ENCODE results near the gene CHL1.

CHL1 gene

GRCh38 chr3:217948-218347 lies 21.4 kb downstream of the CHL1 start:
- H3K27ac ChIP-seq (ENCODE audit: low read length) = no peak overlapping the region
- DNase-seq (ENCODE audit: low read depth, low spot score) = no peak
- peaks cover 1% of the 10 kb centered on the region; the same call in 1 of the 2 replicates for H3K9me3 ChIP-seq (ENCODE audit: control insufficient read depth, insufficient read depth, low read length)
- no peaks in the 10 kb centered on the region for H3K27me3 ChIP-seq (ENCODE audit: control insufficient read depth, insufficient read depth, low read length)
- H3K4me3 ChIP-seq (ENCODE audit: low read length) = no peak overlapping the region
- WGBS (ENCODE audit: insufficient coverage, insufficient read length) = no CpG with 5 or more reads among the region's 2 CpGs
- no peaks in the 10 kb centered on the region for H3K36me3 ChIP-seq (ENCODE audit: control insufficient read depth, insufficient read depth, low read length)
- H3K4me1 ChIP-seq (ENCODE audit: control insufficient read depth, insufficient read depth, low read length) = no peaks in the 10 kb centered on the region

GRCh38 chr3:228442-229182 lies 32.0 kb downstream of the CHL1 start:
- Histone ChIP-seq H3K36me3 (ENCODE audit: control insufficient read depth, insufficient read depth, low read length) (no peaks in the 10 kb centered on the region), H3K27ac (ENCODE audit: low read length) (no peak overlapping the region), H3K4me3 (ENCODE audit: low read length) (no peak overlapping the region), H3K9me3 (ENCODE audit: control insufficient read depth, insufficient read depth, low read length) (peaks cover 6% of the 10 kb centered on the region), H3K27me3 (ENCODE audit: control insufficient read depth, insufficient read depth, low read length) (no peaks in the 10 kb centered on the region), H3K4me1 (ENCODE audit: control insufficient read depth, insufficient read depth, low read length) (no peaks in the 10 kb centered on the region)
- no peak for DNase-seq (ENCODE audit: low read depth, low spot score)
- no CpG with 5 or more reads among the region's 3 CpGs for WGBS (ENCODE audit: insufficient coverage, insufficient read length)

DNA sequence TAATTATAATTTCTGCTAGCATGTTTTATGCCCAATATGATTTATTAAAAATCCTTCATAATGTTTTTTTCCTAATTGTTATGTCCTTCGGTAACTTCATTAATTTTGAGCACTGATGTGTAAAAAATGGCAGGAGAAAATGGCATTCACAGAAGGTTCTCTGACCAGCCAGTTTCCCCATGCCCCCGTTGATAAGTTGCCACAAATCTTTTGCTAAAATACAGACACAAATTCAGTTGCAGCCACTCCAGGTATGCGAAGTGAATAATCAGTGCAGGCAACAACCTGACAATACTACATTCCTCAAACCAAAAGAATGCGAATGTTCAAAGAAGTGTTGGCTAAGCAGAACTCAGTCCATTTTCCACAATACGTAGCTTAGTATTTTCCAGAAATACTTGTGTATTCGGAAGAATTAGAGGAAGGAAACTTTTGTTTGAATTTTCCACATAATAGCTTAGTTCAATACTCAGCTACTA lies 32.7 kb downstream of the CHL1 start:
- DNase-seq (ENCODE audit: low read depth, low spot score) = no peak
- Histone ChIP-seq H3K9me3 (ENCODE audit: control insufficient read depth, insufficient read depth, low read length) (peaks cover 6% of the 10 kb centered on the region), H3K4me1 (ENCODE audit: control insufficient read depth, insufficient read depth, low read length) (no peaks in the 10 kb centered on the region), H3K36me3 (ENCODE audit: control insufficient read depth, insufficient read depth, low read length) (no peaks in the 10 kb centered on the region), H3K27ac (ENCODE audit: low read length) (no peak overlapping the region), H3K4me3 (ENCODE audit: low read length) (no peak overlapping the region), H3K27me3 (ENCODE audit: control insufficient read depth, insufficient read depth, low read length) (no peaks in the 10 kb centered on the region)
- no CpG with 5 or more reads among the region's 6 CpGs for WGBS (ENCODE audit: insufficient coverage, insufficient read length)

GRCh38 chr3:236881-237280 lies 40.3 kb downstream of the CHL1 start:
- no peak for DNase-seq (ENCODE audit: low read depth, low spot score)
- Histone ChIP-seq H3K9me3 (ENCODE audit: control insufficient read depth, insufficient read depth, low read length) (peaks cover 4% of the 10 kb centered on the region), H3K27me3 (ENCODE audit: control insufficient read depth, insufficient read depth, low read length) (no peaks in the 10 kb centered on the region), H3K4me3 (ENCODE audit: low read length) (no peak overlapping the region), H3K27ac (ENCODE audit: low read length) (no peak overlapping the region), H3K36me3 (ENCODE audit: control insufficient read depth, insufficient read depth, low read length) (no peaks in the 10 kb centered on the region), H3K4me1 (ENCODE audit: control insufficient read depth, insufficient read depth, low read length) (no peaks in the 10 kb centered on the region)
- WGBS (ENCODE audit: insufficient coverage, insufficient read length) = no CpG with 5 or more reads among the region's 4 CpGs

DNA sequence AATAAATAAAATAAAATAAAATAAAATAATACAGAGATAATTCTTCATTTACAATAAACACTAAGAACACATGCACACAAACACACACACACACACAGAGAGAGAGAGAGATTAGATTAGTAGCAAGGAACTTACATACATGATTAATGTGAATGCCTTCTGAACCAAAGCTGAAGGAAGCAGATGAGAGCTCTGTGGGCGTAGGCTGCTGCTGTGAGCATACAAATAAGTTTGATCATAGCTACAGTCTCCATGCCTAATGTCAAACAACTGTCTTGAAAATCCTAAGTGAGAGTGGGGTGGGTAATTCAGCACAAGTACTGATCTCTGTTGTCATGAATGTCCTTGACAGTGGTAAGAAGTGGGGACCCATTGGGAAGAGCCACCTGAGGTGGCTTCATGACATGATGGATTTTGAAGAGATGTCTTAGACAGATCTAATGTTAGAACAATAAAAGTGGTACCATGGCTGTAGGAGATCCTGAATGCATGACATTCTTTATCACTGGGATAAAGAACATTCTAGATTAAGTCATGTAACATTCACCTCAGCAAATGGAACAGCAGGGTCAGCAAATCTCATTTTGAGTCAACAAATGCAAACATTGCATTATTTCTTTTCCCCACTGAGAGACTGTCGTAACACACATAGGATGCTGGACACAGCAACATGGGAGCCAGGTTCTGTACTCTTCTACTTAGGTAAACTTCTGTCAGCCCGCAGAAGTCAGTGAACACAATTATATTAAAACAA lies 46.2 kb downstream of the CHL1 start:
- no peak for DNase-seq (ENCODE audit: low read depth, low spot score)
- no peaks in the 10 kb centered on the region for H3K27me3 ChIP-seq (ENCODE audit: control insufficient read depth, insufficient read depth, low read length)
- no peaks in the 10 kb centered on the region for H3K36me3 ChIP-seq (ENCODE audit: control insufficient read depth, insufficient read depth, low read length)
- peaks cover 5% of the 10 kb centered on the region for H3K9me3 ChIP-seq (ENCODE audit: control insufficient read depth, insufficient read depth, low read length)
- no peaks in the 10 kb centered on the region for H3K4me1 ChIP-seq (ENCODE audit: control insufficient read depth, insufficient read depth, low read length)
- no peak overlapping the region for H3K4me3 ChIP-seq (ENCODE audit: low read length)
- no peak overlapping the region for H3K27ac ChIP-seq (ENCODE audit: low read length)
- no CpG with 5 or more reads among the region's 3 CpGs for WGBS (ENCODE audit: insufficient coverage, insufficient read length)

DNA sequence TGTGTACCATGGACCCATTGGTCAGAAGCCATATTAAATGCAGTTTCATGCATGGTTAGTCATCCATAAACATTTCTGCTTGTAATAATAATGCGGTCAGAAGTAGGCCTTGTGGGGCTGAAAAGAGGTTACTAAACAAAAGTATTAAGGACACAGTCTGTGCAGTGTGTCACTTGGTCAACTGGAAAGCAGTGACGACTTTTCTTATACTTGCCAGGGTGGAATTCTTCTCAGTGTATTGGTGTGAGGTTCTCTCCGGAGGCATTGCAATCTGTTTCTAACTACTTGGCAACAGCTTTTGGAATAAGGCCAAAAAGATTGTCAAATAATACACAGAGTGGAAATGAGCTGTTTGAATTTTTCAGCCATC lies 46.8 kb downstream of the CHL1 start:
- no peak for DNase-seq (ENCODE audit: low read depth, low spot score)
- H3K4me3 ChIP-seq (ENCODE audit: low read length) = no peak overlapping the region
- H3K27ac ChIP-seq (ENCODE audit: low read length) = no peak overlapping the region
- H3K4me1 ChIP-seq (ENCODE audit: control insufficient read depth, insufficient read depth, low read length) = no peaks in the 10 kb centered on the region
- H3K36me3 ChIP-seq (ENCODE audit: control insufficient read depth, insufficient read depth, low read length) = no peaks in the 10 kb centered on the region
- WGBS (ENCODE audit: insufficient coverage, insufficient read length) = no CpG with 5 or more reads among the region's 3 CpGs
- H3K9me3 ChIP-seq (ENCODE audit: control insufficient read depth, insufficient read depth, low read length) = peaks cover 7% of the 10 kb centered on the region
- H3K27me3 ChIP-seq (ENCODE audit: control insufficient read depth, insufficient read depth, low read length) = no peaks in the 10 kb centered on the region

DNA sequence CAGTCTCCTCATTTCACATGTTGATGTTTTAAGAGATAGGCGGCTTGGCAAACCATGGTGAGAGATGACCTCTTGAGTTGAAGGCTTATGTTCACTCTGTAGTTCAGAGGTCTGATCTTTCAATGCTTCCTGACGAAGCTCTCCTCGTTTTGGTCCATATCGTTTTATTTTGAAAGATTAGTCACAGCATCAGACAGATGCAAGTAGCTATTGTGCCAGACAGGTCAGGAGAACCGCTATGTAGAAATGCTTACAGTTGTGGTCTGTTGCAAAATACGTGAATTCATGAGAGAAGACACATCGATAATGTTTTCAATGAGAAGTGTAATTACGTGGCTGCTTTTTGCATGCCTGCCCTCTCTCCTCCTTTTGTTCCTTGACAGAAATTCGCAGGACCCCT lies 47.5 kb downstream of the CHL1 start:
- Histone ChIP-seq H3K4me1 (ENCODE audit: control insufficient read depth, insufficient read depth, low read length) (no peaks in the 10 kb centered on the region), H3K36me3 (ENCODE audit: control insufficient read depth, insufficient read depth, low read length) (no peaks in the 10 kb centered on the region), H3K4me3 (ENCODE audit: low read length) (no peak overlapping the region), H3K9me3 (ENCODE audit: control insufficient read depth, insufficient read depth, low read length) (peaks cover 6% of the 10 kb centered on the region), H3K27me3 (ENCODE audit: control insufficient read depth, insufficient read depth, low read length) (no peaks in the 10 kb centered on the region), H3K27ac (ENCODE audit: low read length) (no peak overlapping the region)
- WGBS (ENCODE audit: insufficient coverage, insufficient read length) = no CpG with 5 or more reads among the region's 9 CpGs
- DNase-seq (ENCODE audit: low read depth, low spot score) = no peak

- Histone ChIP-seq H3K9me3 (ENCODE audit: control insufficient read depth, insufficient read depth, low read length) (peaks cover 6% of the 10 kb centered on the region; the same call in 1 of the 2 replicates), H3K27me3 (ENCODE audit: control insufficient read depth, insufficient read depth, low read length) (no peaks in the 10 kb centered on the region), H3K4me3 (ENCODE audit: low read length) (no peak overlapping the region), H3K4me1 (ENCODE audit: control insufficient read depth, insufficient read depth, low read length) (no peaks in the 10 kb centered on the region), H3K36me3 (ENCODE audit: control insufficient read depth, insufficient read depth, low read length) (no peaks in the 10 kb centered on the region), H3K27ac (ENCODE audit: low read length) (no peak overlapping the region)
- no CpG with 5 or more reads among the region's 1 CpG for WGBS (ENCODE audit: insufficient coverage, insufficient read length)
- DNase-seq (ENCODE audit: low read depth, low spot score) = no peak
These were observed 51.4 kb downstream of the CHL1 start for GRCh38 chr3:247916-248315.

GRCh38 chr3:248864-249520 lies 52.4 kb downstream of the CHL1 start:
- no peaks in the 10 kb centered on the region for H3K4me1 ChIP-seq (ENCODE audit: control insufficient read depth, insufficient read depth, low read length)
- no CpG with 5 or more reads among the region's 3 CpGs for WGBS (ENCODE audit: insufficient coverage, insufficient read length)
- no peaks in the 10 kb centered on the region for H3K27me3 ChIP-seq (ENCODE audit: control insufficient read depth, insufficient read depth, low read length)
- peaks cover 7% of the 10 kb centered on the region for H3K9me3 ChIP-seq (ENCODE audit: control insufficient read depth, insufficient read depth, low read length)
- H3K4me3 ChIP-seq (ENCODE audit: low read length) = no peak overlapping the region
- H3K36me3 ChIP-seq (ENCODE audit: control insufficient read depth, insufficient read depth, low read length) = no peaks in the 10 kb centered on the region
- H3K27ac ChIP-seq (ENCODE audit: low read length) = no peak overlapping the region
- no peak for DNase-seq (ENCODE audit: low read depth, low spot score)

GRCh38 chr3:249587-250262 lies 53.2 kb downstream of the CHL1 start:
- no peak for DNase-seq (ENCODE audit: low read depth, low spot score)
- no peaks in the 10 kb centered on the region for H3K36me3 ChIP-seq (ENCODE audit: control insufficient read depth, insufficient read depth, low read length)
- no peaks in the 10 kb centered on the region for H3K4me1 ChIP-seq (ENCODE audit: control insufficient read depth, insufficient read depth, low read length)

More at GRCh38 chr3:249587-250262, 53.2 kb downstream of the CHL1 start:
- H3K27me3 ChIP-seq (ENCODE audit: control insufficient read depth, insufficient read depth, low read length) = no peaks in the 10 kb centered on the region
- H3K9me3 ChIP-seq (ENCODE audit: control insufficient read depth, insufficient read depth, low read length) = peaks cover 8% of the 10 kb centered on the region
- H3K4me3 ChIP-seq (ENCODE audit: low read length) = no peak overlapping the region
- no peak overlapping the region for H3K27ac ChIP-seq (ENCODE audit: low read length)
